HG02973 (cell line): ENCODE results near the gene LLCFC1.

Source experiments
- ATAC-seq: cut with Tn5 transposase; IDR thresholded peaks from one replicate; pipeline ENCODE4 v1.9.1; 2021; ENCODE audit warnings: moderate library complexity; ENCODE audit not compliant: unreplicated experiment

LLCFC1 gene

GRCh38 chr7:142910031-142910433 is 29.3 kb upstream of the LLCFC1 start:
- ATAC-seq, result no peak

DNA sequence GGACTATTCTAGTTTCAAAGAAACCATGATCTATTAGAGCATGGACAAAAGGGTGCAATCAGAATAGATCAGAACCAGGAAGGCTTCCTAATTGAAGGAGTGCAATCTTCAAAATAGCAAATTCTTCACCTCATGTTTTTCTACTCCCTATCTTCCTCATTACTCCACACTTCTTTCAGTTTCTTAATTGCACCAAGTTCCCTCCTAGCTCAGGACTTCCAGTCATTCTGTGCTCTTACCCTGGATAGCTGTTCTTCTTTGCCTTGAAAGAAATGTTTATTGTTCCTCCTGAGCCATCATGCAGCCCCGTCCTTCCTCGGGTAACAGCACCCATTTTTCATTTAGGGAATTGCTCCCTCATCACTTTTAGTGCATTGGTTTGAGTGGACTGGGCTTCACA is 28.8 kb upstream of the LLCFC1 start:
- ATAC-seq, result no peak

DNA sequence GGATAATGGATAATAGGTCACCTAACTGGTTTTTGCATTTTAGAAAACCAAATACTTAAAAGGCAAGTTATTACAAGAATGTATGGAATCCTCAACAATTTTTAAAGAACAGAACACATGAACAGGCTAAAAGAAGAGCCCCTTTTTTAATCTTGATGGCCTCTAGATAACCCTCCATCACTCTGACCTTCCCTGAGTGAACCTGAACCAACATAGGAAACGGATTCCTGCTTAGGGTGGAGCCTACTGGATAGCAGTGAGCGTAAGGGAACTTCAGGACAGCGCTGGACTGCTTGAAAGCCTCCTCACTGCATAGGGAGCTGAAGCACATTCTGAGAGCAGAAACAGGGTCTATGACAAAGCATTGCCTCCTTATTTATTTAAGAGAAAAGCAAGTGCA is 26.2 kb upstream of the LLCFC1 start:
- no peak for ATAC-seq

- no peak for ATAC-seq
These were observed 25.7 kb upstream of the LLCFC1 start for GRCh38 chr7:142913566-142913965.

GRCh38 chr7:142914121-142914520 is 25.2 kb upstream of the LLCFC1 start:
- ATAC-seq, result no peak

DNA sequence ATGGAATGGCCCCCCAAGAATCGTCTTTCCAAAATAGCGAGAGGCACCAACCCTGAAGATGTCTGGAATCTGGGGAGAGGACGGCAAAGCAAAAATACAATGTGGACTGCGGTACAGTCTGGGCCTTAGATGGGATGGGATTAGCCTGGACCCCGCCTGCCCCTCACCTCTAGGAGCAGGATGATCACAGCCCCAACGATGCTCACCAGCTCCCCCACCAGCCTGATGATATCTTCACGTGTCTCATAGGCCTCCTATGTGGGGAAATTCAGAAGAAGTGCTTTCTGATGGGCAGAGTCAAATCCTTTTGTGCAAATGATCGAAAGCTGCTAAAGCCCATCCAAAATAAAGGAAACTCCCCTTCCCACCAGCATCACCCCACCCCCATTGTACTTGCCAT is 24.0 kb upstream of the LLCFC1 start:
- no peak for ATAC-seq

- ATAC-seq, result no peak
These were observed 22.8 kb upstream of the LLCFC1 start for GRCh38 chr7:142916508-142916907.

GRCh38 chr7:142917447-142917846 is 21.8 kb upstream of the LLCFC1 start:
- no peak for ATAC-seq

GRCh38 chr7:142918901-142919300 is 20.4 kb upstream of the LLCFC1 start:
- no peak for ATAC-seq

GRCh38 chr7:142919656-142920055 is 19.6 kb upstream of the LLCFC1 start:
- no peak for ATAC-seq

GRCh38 chr7:142923391-142923790 is 15.9 kb upstream of the LLCFC1 start:
- no peak for ATAC-seq

DNA sequence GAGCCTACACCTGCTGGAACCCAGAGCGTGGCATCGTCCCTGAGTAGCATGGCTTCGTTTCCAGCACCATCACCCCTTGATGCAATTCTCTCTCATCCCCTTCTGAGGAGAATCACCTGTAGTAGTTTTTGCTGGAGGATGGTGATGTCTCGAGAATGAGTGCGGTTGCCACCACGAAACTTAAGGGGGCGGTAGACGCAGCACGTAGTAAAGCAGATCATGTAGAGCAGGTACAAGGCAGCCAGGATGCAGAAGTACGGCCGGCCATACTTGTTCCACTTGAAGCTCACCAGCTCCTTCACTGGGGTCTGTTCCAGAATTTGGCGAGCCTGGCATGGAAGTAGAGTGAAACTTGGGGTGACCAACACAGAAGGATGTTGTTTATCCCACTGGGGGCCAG is 13.9 kb upstream of the LLCFC1 start:
- no peak for ATAC-seq

DNA sequence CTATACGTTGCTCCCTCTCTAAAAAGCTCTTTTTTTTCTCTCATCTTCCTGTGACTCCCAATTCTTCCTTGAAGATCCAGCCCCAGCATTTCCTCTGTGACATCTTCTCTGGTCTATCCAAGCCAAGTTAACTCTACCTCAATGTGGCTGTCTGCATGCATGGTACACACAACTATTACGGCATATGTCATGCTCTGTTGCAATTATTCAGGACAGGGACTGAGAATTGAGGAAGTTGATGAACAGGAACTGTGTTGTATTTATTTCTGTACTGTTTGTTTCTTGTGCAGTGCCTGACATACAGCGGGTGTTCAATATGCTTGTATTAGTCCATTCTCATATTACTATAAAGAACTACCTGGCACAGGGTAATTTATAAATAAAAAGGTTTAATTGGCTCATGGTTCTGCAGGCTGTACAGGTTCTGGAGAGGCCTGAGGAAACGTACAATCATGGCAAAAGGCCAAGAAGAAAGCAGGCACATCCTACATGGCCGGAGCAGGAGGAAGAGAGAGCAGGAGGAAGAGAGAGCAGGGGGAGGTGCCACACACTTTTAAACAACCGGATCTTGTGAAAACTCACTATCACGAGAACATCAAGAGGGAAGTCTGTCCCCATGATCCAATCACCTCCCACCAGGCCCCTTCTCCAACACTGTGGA is 12.1 kb upstream of the LLCFC1 start:
- no peak for ATAC-seq

DNA sequence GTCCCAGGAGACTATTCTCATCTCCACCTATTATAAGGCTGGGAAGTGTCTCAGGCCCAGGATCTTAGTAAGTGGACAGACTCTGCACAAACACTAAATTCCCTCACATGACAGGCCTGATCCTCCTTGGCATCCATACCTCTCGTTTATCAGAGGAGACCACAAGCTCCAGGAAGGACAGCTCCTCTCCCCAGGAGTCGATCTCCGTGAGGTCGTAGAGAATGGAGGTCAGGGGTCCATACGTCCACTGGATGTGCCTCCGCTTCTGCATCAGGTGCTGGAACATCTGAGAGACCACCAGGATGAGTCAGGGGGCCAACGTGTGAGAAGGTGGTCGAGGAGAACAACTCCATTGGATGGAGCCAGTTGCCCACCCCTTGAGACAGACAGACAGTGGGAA is 11.3 kb upstream of the LLCFC1 start:
- ATAC-seq, result no peak

GRCh38 chr7:142930126-142930730 is 9.1 kb upstream of the LLCFC1 start:
- no peak for ATAC-seq

DNA sequence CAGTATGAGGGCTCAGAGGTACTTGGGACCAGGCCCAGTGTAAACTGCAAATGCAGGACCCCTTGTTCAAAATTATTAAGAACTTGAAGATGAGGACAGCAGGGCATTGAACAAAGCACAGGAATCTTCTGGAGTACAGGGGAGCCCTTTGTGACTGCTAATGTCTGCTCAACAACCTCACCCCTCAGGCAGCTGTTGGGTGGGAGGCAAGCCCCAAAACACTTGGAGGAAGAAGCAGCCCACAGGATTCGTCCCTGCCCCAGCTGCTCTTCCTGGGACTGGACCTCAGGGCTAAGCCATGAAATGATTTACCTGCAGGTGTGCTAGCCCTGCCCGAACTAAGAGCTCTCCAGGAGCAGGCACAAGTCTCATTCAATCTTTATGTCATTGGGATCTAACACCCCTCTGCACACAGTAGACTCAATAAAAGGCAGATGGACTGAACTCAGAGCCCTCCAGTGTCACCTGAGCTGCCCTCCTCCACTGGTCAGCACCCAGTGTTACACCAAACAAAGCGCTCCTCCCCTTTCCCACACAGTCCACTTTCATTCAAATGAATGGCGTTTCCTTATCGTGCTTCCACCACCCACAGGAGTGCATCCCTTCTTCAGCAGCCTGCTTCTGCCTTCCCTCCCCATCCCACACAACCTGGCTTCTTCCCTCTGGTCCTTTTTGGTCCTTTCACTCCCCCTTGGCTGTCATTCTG is 6.7 kb upstream of the LLCFC1 start:
- ATAC-seq, result no peak

DNA sequence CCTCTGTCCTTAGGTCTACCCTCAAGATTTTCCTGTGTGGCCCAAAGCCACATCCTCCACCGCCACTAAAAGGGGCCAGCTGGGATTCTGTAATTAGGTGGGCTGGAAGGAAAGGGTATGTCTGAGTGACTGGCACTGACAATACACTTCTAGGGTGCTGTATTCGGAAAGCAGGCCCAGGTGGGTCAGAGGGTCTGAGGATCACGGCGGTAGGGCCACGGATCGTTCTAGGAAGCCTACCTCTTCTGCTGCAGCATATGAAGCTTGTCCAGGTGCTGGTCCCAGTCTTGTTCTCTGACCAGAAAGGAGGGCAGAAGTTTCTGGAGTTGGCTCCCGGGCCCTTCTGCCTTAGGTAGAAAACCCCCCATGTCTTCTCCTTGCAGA is 6.2 kb upstream of the LLCFC1 start:
- ATAC-seq, result no peak

DNA sequence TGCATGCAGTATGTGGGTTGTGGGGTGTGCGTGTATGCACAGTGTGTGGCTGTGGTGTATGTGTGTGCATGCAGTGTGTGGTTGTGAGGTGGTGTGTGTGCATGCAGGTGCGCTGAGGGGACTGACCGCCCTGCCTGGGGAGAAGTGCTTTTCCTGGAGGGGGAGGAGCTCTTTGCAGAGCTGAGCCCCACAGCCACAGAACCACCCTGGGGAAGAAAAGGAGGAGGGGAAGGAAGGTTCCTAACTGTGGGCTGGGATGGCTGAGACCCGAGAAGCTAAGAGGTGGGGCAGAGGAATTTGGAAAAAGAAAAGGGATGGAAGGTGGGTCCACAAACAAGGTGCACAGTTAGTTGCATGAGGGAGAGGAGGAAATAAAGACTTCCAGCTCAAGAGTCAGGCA is 5.7 kb upstream of the LLCFC1 start, which contains the start of gene TRPV5:
TSS of gene TRPV5 (minus strand) at position 123 of the 400 bp plus-strand sequence. CDS start 287 bp downstream, outside the sequence.
- ATAC-seq, result no peak

- ATAC-seq, result no peak
These were observed 5.2 kb upstream of the LLCFC1 start for GRCh38 chr7:142934056-142934455.

GRCh38 chr7:142935941-142936565 is 3.2 kb upstream of the LLCFC1 start:
- ATAC-seq, result no peak

- ATAC-seq, result no peak
These were observed 673 bp upstream of the LLCFC1 start for GRCh38 chr7:142938611-142939010.
